Measurements from ENCODE around the gene BACE1.

DNA sequence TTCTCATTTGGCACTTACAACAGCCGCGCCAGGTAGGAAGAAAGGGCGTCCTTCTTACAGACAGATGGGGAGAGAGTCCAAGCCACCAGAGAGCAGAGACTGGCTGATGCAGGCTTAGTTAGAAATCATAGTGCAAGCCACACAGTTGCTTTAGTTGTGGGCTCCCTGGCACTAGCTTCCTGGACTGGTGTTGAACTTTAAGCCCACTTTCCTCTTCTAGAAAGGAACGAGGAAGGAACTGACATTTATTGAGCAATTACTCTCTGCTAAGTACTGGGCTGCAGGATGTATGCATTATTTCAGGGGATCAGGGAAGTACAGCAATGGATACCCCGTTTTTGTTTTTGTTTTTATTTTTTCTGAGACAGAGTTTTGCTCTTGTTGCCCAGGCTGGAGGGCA lies 3.0 kb downstream of the BACE1 start:
- TF ChIP-seq CTCF (conservative IDR thresholded peaks at IDR 0.05; ENCODE audit: low read depth in 2 of 2), result no peak
- no peak for TF ChIP-seq JUNB (IDR thresholded peaks at IDR 0.05; ENCODE audit: unreplicated experiment)
- TF ChIP-seq NANOG (IDR thresholded peaks at IDR 0.05; ENCODE audit: borderline replicate concordance), result no peak
- TF ChIP-seq POLR2AphosphoS5 (IDR thresholded peaks at IDR 0.05; ENCODE audit: low read depth), result no peak
- no peak for TF ChIP-seq REST (IDR thresholded peaks at IDR 0.05; ENCODE audit: unreplicated experiment)
- TF ChIP-seq EZH2phosphoT487 (IDR thresholded peaks at IDR 0.05; ENCODE audit: unreplicated experiment), result no peak
- no peak for TF ChIP-seq EZH2 (IDR thresholded peaks at IDR 0.05; ENCODE audit: low read depth, unreplicated experiment)
- TF ChIP-seq, protein P1, sequence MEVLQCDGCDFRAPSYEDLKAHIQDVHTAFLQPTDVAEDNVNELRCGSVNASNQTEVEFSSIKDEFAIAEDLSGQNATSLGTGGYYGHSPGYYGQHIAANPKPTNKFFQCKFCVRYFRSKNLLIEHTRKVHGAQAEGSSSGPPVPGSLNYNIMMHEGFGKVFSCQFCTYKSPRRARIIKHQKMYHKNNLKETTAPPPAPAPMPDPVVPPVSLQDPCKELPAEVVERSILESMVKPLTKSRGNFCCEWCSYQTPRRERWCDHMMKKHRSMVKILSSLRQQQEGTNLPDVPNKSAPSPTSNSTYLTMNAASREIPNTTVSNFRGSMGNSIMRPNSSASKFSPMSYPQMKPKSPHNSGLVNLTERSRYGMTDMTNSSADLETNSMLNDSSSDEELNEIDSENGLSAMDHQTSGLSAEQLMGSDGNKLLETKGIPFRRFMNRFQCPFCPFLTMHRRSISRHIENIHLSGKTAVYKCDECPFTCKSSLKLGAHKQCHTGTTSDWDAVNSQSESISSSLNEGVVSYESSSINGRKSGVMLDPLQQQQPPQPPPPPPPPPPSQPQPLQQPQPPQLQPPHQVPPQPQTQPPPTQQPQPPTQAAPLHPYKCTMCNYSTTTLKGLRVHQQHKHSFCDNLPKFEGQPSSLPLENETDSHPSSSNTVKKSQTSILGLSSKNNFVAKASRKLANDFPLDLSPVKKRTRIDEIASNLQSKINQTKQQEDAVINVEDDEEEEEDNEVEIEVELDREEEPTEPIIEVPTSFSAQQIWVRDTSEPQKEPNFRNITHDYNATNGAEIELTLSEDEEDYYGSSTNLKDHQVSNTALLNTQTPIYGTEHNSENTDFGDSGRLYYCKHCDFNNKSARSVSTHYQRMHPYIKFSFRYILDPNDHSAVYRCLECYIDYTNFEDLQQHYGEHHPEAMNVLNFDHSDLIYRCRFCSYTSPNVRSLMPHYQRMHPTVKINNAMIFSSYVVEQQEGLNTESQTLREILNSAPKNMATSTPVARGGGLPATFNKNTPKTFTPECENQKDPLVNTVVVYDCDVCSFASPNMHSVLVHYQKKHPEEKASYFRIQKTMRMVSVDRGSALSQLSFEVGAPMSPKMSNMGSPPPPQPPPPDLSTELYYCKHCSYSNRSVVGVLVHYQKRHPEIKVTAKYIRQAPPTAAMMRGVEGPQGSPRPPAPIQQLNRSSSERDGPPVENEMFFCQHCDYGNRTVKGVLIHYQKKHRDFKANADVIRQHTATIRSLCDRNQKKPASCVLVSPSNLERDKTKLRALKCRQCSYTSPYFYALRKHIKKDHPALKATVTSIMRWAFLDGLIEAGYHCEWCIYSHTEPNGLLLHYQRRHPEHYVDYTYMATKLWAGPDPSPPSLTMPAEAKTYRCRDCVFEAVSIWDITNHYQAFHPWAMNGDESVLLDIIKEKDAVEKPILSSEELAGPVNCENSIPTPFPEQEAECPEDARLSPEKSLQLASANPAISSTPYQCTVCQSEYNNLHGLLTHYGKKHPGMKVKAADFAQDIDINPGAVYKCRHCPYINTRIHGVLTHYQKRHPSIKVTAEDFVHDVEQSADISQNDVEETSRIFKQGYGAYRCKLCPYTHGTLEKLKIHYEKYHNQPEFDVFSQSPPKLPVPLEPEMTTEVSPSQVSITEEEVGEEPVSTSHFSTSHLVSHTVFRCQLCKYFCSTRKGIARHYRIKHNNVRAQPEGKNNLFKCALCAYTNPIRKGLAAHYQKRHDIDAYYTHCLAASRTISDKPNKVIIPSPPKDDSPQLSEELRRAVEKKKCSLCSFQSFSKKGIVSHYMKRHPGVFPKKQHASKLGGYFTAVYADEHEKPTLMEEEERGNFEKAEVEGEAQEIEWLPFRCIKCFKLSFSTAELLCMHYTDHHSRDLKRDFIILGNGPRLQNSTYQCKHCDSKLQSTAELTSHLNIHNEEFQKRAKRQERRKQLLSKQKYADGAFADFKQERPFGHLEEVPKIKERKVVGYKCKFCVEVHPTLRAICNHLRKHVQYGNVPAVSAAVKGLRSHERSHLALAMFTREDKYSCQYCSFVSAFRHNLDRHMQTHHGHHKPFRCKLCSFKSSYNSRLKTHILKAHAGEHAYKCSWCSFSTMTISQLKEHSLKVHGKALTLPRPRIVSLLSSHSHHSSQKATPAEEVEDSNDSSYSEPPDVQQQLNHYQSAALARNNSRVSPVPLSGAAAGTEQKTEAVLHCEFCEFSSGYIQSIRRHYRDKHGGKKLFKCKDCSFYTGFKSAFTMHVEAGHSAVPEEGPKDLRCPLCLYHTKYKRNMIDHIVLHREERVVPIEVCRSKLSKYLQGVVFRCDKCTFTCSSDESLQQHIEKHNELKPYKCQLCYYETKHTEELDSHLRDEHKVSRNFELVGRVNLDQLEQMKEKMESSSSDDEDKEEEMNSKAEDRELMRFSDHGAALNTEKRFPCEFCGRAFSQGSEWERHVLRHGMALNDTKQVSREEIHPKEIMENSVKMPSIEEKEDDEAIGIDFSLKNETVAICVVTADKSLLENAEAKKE (CRISPR knock-in tag; IDR thresholded peaks at IDR 0.05), result no peak
- TF ChIP-seq CREB1 (CRISPR knock-in tag; IDR thresholded peaks at IDR 0.05; ENCODE audit: low read depth), result no peak
- TF ChIP-seq STAT1 (IDR thresholded peaks at IDR 0.05; ENCODE audit: unreplicated experiment), result no peak
- TF ChIP-seq ZNF114 (CRISPR knock-in tag; IDR thresholded peaks at IDR 0.05), result no peak
- no peak for TF ChIP-seq ETS1 (IDR thresholded peaks at IDR 0.05)
- no peak for TF ChIP-seq ZNF331 (CRISPR knock-in tag; IDR thresholded peaks at IDR 0.05; ENCODE audit: low read depth)

Data from GM23338 (cell line).